MG63 (cell line): ENCODE data around the gene CTAGE6. TPM values are rescaled to one million over a fixed set of nuclear protein-coding genes. Genes with fewer than 3 reads are reported as not detected.
"Not testable (repeated sequence)": the region's sequence is repeated elsewhere in the genome, so short reads cannot be mapped to it uniquely, and the experiment has no call there.

Experiments
- DNase-seq: peaks from one replicate; pipeline ENCODE4 v3.0.0-alpha.2; 2020
- H3K27me3 ChIP-seq: fragments of 250-450 bp; sonication (Bioruptor Pico); 2 replicates; pipeline ENCODE4 v1.5.1; 2020; ENCODE audit warnings: mild to moderate bottlenecking, moderate library complexity
- H3K36me3 ChIP-seq: fragments of 250-450 bp; sonication (Bioruptor Pico); 2 replicates; pipeline ENCODE4 v1.5.1; 2020; ENCODE audit warnings: mild to moderate bottlenecking, moderate library complexity
- H3K4me3 ChIP-seq: fragments of 250-450 bp; sonication (Bioruptor Pico); 2 replicates; pipeline ENCODE4 v1.5.1; 2020; ENCODE audit warnings: mild to moderate bottlenecking, moderate library complexity
- H3K9me3 ChIP-seq: fragments of 250-450 bp; sonication (Bioruptor Pico); 2 replicates; pipeline ENCODE4 v1.5.1; 2020; ENCODE audit warnings: mild to moderate bottlenecking, moderate library complexity
- total RNA-seq: library from RNA; depleted of rRNA; stranded (reverse); fragments of >200 nt; shearing (Covaris generic); gene quantifications from 2 replicates; pipeline ENCODE4 v1.2.3, GENCODE V29; 2014; ENCODE audit warnings: low replicate concordance; rRNA removed

CTAGE6 gene
- total RNA-seq, 1 experiment from 2014 or later = not detected

DNA sequence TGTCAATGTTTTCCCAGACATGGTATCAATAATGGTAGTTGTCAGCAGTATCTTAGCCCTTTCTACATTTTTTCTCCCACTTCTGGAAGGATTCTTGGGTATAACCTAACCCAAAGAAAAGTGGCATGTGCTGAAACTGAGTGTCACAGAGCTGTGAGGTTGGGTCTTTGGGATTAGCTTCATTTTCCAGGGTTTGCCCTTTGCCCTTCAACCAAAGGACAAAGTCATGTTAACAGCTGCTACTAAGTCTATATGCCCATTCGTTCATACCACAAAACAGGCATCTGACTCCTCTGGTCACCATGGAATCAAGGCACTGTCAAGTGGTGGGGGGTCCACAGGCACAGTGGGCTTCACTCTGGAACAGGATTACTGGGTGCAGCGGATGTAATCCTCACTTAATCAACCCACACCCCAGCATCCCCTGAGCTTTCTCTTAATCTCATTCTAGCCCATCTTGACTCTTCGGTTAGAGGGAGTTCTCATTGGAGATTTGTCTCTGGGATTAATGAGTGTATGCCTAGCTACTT lies 29.1 kb downstream of the CTAGE6 start:
- H3K27me3 ChIP-seq = no peaks in the 10 kb centered on the region
- DNase-seq = no peak
- H3K4me3 ChIP-seq = no peak overlapping the region
- H3K9me3 ChIP-seq = no peaks in the 10 kb centered on the region
- no peaks in the 10 kb centered on the region for H3K36me3 ChIP-seq

- H3K9me3 ChIP-seq, H3K36me3 ChIP-seq, H3K4me3 ChIP-seq, H3K27me3 ChIP-seq, DNase-seq: not testable (repeated sequence)
Measured at GRCh38 chr7:143727561-143727960, 29.9 kb downstream of the CTAGE6 start.

DNA sequence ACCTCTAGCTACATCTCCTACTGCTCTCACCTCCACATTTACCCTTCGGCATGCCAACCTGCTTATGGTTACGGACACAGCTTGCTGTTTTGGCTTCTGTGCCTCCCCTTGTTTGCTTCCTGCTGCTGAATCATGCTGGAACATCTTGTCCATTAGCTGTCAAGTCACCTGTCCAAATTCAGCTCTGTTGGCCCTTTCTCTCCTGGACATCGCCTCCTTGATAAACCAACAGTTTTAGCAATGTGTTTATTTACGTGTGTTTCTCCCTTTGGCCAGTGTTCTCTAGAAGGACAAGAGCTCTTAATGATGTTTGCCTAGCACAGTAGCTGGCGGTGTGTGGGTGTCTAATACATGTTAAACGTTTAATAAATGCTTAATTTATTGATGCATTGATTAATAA lies 31.4 kb downstream of the CTAGE6 start:
- not testable (repeated sequence) for H3K36me3 ChIP-seq, DNase-seq, H3K4me3 ChIP-seq, H3K9me3 ChIP-seq, H3K27me3 ChIP-seq

DNA sequence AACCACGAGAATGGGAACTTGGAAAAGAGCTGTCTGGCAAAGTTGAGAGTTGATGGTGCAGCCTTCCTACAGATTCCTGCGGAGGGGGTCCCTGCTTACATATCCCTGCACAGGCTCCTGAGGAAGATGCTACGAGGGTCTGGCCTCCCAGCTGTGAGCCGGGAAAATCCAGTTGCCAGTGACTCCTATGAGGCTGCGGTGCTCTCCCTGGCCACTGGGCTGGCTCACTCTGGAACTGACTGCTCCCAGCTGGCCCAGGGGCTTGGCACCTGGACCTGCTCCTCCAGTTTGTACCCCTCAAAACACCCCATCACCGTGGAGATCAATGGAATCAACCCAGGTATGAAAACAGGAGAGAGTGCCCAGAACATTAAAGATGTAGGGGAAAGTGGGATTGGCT lies 37.2 kb downstream of the CTAGE6 start:
- H3K27me3 ChIP-seq, H3K36me3 ChIP-seq, H3K9me3 ChIP-seq, DNase-seq, H3K4me3 ChIP-seq: not testable (repeated sequence)

GRCh38 chr7:143715543-143716193 lies 41.8 kb downstream of the CTAGE6 start:
- not testable (repeated sequence) for DNase-seq, H3K9me3 ChIP-seq, H3K4me3 ChIP-seq, H3K36me3 ChIP-seq, H3K27me3 ChIP-seq

GRCh38 chr7:143714581-143715454 lies 42.7 kb downstream of the CTAGE6 start:
- not testable (repeated sequence) for H3K27me3 ChIP-seq, H3K4me3 ChIP-seq, H3K36me3 ChIP-seq, DNase-seq, H3K9me3 ChIP-seq

DNA sequence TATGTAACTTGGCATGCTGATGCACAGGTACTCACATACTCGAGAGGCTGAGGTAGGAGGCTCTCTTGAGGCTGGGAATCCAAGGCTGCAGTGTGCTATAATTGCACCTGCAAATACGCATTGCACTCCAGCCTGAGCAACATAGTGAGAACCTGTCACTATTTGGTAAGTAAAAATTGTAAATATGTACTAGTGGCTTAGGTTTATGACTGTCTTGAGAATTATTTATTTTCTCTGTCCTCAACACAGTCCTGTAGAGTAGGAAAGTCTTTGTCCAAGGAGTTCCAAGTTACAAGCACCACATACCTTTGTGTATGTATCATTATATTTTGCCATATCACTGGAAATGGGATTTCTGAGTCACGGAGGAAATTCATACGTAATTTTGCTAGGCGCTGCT lies 45.1 kb downstream of the CTAGE6 start:
- H3K27me3 ChIP-seq, H3K36me3 ChIP-seq, DNase-seq, H3K4me3 ChIP-seq, H3K9me3 ChIP-seq: not testable (repeated sequence)

DNA sequence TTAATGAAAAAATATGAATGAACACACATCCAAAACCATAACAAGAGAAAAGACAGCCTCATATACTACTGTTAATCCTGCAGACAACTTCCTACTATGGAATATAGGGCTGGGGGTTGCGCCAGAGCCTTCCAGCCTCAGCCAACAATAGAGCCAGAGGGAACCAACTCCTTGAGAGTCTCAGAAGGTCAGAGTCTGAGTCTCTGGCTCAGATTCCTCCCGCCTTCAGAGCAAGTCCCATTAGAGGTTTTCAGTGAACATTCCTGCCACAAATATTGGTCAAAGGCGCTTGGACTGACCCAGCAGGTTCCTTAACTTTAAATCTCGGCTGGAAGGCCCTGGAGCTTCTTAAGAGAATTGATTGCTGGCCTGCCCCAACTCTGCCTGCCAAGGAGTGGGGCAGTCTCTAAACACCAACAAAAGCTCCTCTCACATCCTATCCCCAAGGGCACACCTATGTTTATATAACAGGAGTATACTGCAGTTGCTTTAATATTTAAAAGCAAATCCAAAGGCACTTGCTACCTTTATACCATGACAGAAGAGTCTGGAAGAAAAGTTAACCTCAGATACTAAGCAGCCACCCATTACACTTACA lies 45.7 kb downstream of the CTAGE6 start:
- not testable (repeated sequence) for DNase-seq, H3K4me3 ChIP-seq, H3K27me3 ChIP-seq, H3K36me3 ChIP-seq, H3K9me3 ChIP-seq

GRCh38 chr7:143709895-143710294 lies 47.6 kb downstream of the CTAGE6 start:
- not testable (repeated sequence) for H3K36me3 ChIP-seq, H3K4me3 ChIP-seq, H3K27me3 ChIP-seq, DNase-seq, H3K9me3 ChIP-seq

Other genes starting within 250 kb of the CTAGE6 start
- not detected in 2 replicates for gene CTAGE15, start 185.9 kb downstream of the CTAGE6 start, total RNA-seq
- gene TCAF2, start 136.7 kb downstream of the CTAGE6 start, total RNA-seq = 0.72 and 6.2 TPM in 2 replicates
- 42.0 and 64.5 TPM in 2 replicates for gene TCAF1, start 144.5 kb upstream of the CTAGE6 start, total RNA-seq
- gene OR2F2, start 177.5 kb upstream of the CTAGE6 start, total RNA-seq = not detected in 2 replicates
- gene OR2F1, start 197.1 kb upstream of the CTAGE6 start, total RNA-seq = 0.49 TPM in 1 of 2 replicates, not detected in the other
- gene OR6B1, start 242.6 kb upstream of the CTAGE6 start, total RNA-seq = not detected in 2 replicates